GM21390 (cell line): ENCODE data around the gene CLCN2.
A peak's percentile ranks its signal among the peaks of the same experiment; 100 is the strongest.

Experiments used
- ATAC-seq: cut with Tn5 transposase; IDR thresholded peaks from one replicate; pipeline ENCODE4 v1.9.1; 2021; ENCODE audit not compliant: unreplicated experiment

Gene CLCN2

GRCh38 chr3:184361532-184361931 lies at the start of gene CLCN2, which contains the start of gene POLR2H:
Gene CLCN2, minus strand, starts transcription at chr3:184361605. Its CDS starts 126 bp downstream, at chr3:184361479.
Gene POLR2H, plus strand, starts transcription at chr3:184361710. Its CDS starts 1,783 bp downstream, at chr3:184363493.
- ATAC-seq: peak; percentile 40

- ATAC-seq: no peak
Observed at GRCh38 chr3:184409946-184410500, 48.6 kb upstream of the CLCN2 start.

GRCh38 chr3:184409331-184409926 lies 48.0 kb upstream of the CLCN2 start:
- no peak for ATAC-seq

- no peak for ATAC-seq
Observed at GRCh38 chr3:184405075-184406030, 43.9 kb upstream of the CLCN2 start.

- no peak for ATAC-seq
Observed at GRCh38 chr3:184399410-184399809, 38.0 kb upstream of the CLCN2 start.

GRCh38 chr3:184395320-184395660 lies 33.9 kb upstream of the CLCN2 start:
- no peak for ATAC-seq

- no peak for ATAC-seq
Observed at GRCh38 chr3:184391266-184391665, 29.9 kb upstream of the CLCN2 start.

- ATAC-seq: no peak
Observed at GRCh38 chr3:184389935-184390528, 28.6 kb upstream of the CLCN2 start.

- no peak for ATAC-seq
Observed at GRCh38 chr3:184389384-184389783, 28.0 kb upstream of the CLCN2 start.

- no peak for ATAC-seq
Observed at GRCh38 chr3:184388936-184389230, 27.5 kb upstream of the CLCN2 start.

- ATAC-seq: no peak
Observed at GRCh38 chr3:184388164-184388935, 26.9 kb upstream of the CLCN2 start.

- no peak for ATAC-seq
Observed at GRCh38 chr3:184387174-184387714, 25.8 kb upstream of the CLCN2 start.

- no peak for ATAC-seq
Observed at GRCh38 chr3:184386047-184386806, 24.8 kb upstream of the CLCN2 start.

- no peak for ATAC-seq
Observed at GRCh38 chr3:184384856-184385422, 23.5 kb upstream of the CLCN2 start.

- no peak for ATAC-seq
Observed at GRCh38 chr3:184384342-184384741, 22.9 kb upstream of the CLCN2 start.

- no peak for ATAC-seq
Observed at GRCh38 chr3:184383033-184383740, 21.8 kb upstream of the CLCN2 start.

- no peak for ATAC-seq
Observed at GRCh38 chr3:184382326-184383032, 21.1 kb upstream of the CLCN2 start.
